A549 (cell line): Measurements from ENCODE around the gene NALCN. TPM values are rescaled to one million over a fixed set of nuclear protein-coding genes. Genes with fewer than 3 reads are reported as not detected.

Source experiments
- ATAC-seq, 2 experiments: fragments of 200-7000 bp in 1 of 2; fragments of >200 bp in 1 of 2; cut with Nextera tagmentation in 1 of 2; cut with Tn5 transposase in 1 of 2; 3 replicates each; pipeline versions ENCODE4 v1.8.0 to v1.9.1; 2018 to 2020; ENCODE audit warnings: mild to moderate bottlenecking in 1 of 2, moderate library complexity in 1 of 2
- CTCF ChIA-PET: fragments of 300-600 bp; sonication (Branson Sonifier 250); formaldehyde crosslinking; extraction: SDS; loops from one replicate; lab custom pipeline; 2021; ENCODE audit warnings: antibody characterized with exemption, inconsistent platforms; lab: Yijun Ruan, JAX
- POLR2A ChIA-PET: fragments of 350-600 bp; formaldehyde crosslinking; extraction: SDS; loops from one replicate; lab custom pipeline; 2021; ENCODE audit warnings: antibody characterized with exemption, inconsistent platforms; lab: Yijun Ruan, JAX
- DNase-seq, 2 experiments: peaks; one replicate each; pipeline versions ENCODE4 v3.0.0 to v3.0.0-alpha.2; 2011 to 2016; ENCODE audit warnings: low read depth in 1 of 2, low spot score in 1 of 2
- FAIRE-seq: peaks from 2 replicates; lab custom pipeline; 2011; peaks lifted over from hg19 to GRCh38; lab: Jason Lieb, UNC
- H3K27ac ChIP-seq, 2 experiments: fragments of >200 bp; sonication (Bioruptor Twin); formaldehyde crosslinking; 3 replicates each; pipeline ENCODE4 v1.5.1; 2016 to 2017
- H3K4me1 ChIP-seq: fragments of >200 bp; sonication (Bioruptor Twin); formaldehyde crosslinking; 3 replicates; pipeline ENCODE4 v1.6.1; 2016
- H3K4me2 ChIP-seq: fragments of >200 bp; sonication (Bioruptor Twin); formaldehyde crosslinking; 3 replicates; pipeline ENCODE4 v1.6.1; 2016
- H3K4me3 ChIP-seq: fragments of >200 bp; sonication (Bioruptor Twin); formaldehyde crosslinking; 3 replicates; pipeline ENCODE4 v1.5.1; 2016
- H3K9me3 ChIP-seq: fragments of >200 bp; sonication (Bioruptor Twin); formaldehyde crosslinking; 3 replicates; pipeline ENCODE4 v1.6.1; 2016
- CBX2 ChIP-seq: fragments of 200-600 bp; sonication (generic); IDR thresholded peaks from 2 replicates; pipeline ENCODE4 v1.6.1; 2016; ENCODE audit warnings: low read depth, mild to moderate bottlenecking, borderline replicate concordance
- CBX8 ChIP-seq: fragments of 200-600 bp; sonication (generic); IDR thresholded peaks from 2 replicates; pipeline ENCODE4 v1.6.1; 2016
- CHD2 ChIP-seq: fragments of 150-350 bp; IDR thresholded peaks from 2 replicates; pipeline ENCODE4 v1.6.1; 2014; ENCODE audit warnings: low read length; ENCODE audit not compliant: partially characterized antibody
- CHD4 ChIP-seq: fragments of 200-600 bp; sonication (generic); IDR thresholded peaks from 2 replicates; pipeline ENCODE4 v1.6.1; 2016; ENCODE audit warnings: antibody characterized with exemption, mild to moderate bottlenecking, borderline replicate concordance
- CTCF ChIP-seq: fragments of >200 bp; sonication (Bioruptor Twin); formaldehyde crosslinking; IDR thresholded peaks from 3 replicates; pipeline ENCODE4 v1.5.1; 2016
- E2F6 ChIP-seq: IDR thresholded peaks from 2 replicates; pipeline ENCODE4 v1.6.1; 2012; ENCODE audit warnings: low read depth, borderline replicate concordance
- EP300 ChIP-seq, 2 experiments: fragments of >200 bp; sonication (Bioruptor Twin); formaldehyde crosslinking; IDR thresholded peaks; 2 replicates in 1 of 2; 3 replicates in 1 of 2; pipeline ENCODE4 v1.6.1; 2016 to 2017
- FOSB ChIP-seq: fragments of 250-450 bp; sonication (Bioruptor Pico); IDR thresholded peaks from 2 replicates; pipeline ENCODE4 v1.5.0; 2020; ENCODE audit warnings: mild to moderate bottlenecking, moderate library complexity
- FOXS1 ChIP-seq: fragments of 250-450 bp; sonication (Bioruptor Pico); IDR thresholded peaks from 2 replicates; pipeline ENCODE4 v1.5.0; 2020; ENCODE audit warnings: mild to moderate bottlenecking, moderate library complexity
- GATA3 ChIP-seq: IDR thresholded peaks from 2 replicates; pipeline ENCODE4 v1.6.1; 2012; ENCODE audit warnings: borderline replicate concordance
- HES2 ChIP-seq: fragments of >200 bp; sonication (Bioruptor Twin); formaldehyde crosslinking; IDR thresholded peaks from 2 replicates; pipeline ENCODE4 v1.6.1; 2016
- HEYL ChIP-seq: fragments of 250-450 bp; sonication (Bioruptor Pico); IDR thresholded peaks from 2 replicates; pipeline ENCODE4 v1.8.0; 2021; ENCODE audit warnings: mild to moderate bottlenecking, moderate library complexity
- HMGXB4 ChIP-seq: fragments of 250-450 bp; sonication (Bioruptor Pico); IDR thresholded peaks from 2 replicates; pipeline ENCODE4 v1.5.0; 2021; ENCODE audit warnings: mild to moderate bottlenecking, moderate library complexity, borderline replicate concordance
- JUNB ChIP-seq: fragments of >200 bp; sonication (Bioruptor Twin); formaldehyde crosslinking; IDR thresholded peaks from 2 replicates; pipeline ENCODE4 v1.6.1; 2016
- KDM1A ChIP-seq: fragments of 200-600 bp; sonication (generic); IDR thresholded peaks from 2 replicates; pipeline ENCODE4 v1.6.1; 2016; ENCODE audit warnings: low read depth, mild to moderate bottlenecking
- KDM5A ChIP-seq: fragments of 200-600 bp; sonication (generic); IDR thresholded peaks from 2 replicates; pipeline ENCODE4 v1.6.1; 2016; ENCODE audit warnings: antibody characterized with exemption, mild to moderate bottlenecking
- MAFK ChIP-seq: fragments of 450-650 bp; IDR thresholded peaks from 2 replicates; pipeline ENCODE4 v1.6.1; 2014; ENCODE audit not compliant: partially characterized antibody
- NFE2L2 ChIP-seq: fragments of 150-350 bp; conservative IDR thresholded peaks from 2 replicates; pipeline ENCODE4 v1.6.1; 2014; ENCODE audit warnings: low read length
- POLR2AphosphoS2 ChIP-seq: conservative IDR thresholded peaks from 2 replicates; pipeline ENCODE4 v1.6.1; 2012; ENCODE audit warnings: low read length, improper control_type of control experiment, inconsistent platforms
- RARB ChIP-seq: fragments of 250-450 bp; sonication (Bioruptor Pico); IDR thresholded peaks from 2 replicates; pipeline ENCODE4 v1.8.0; 2021; ENCODE audit warnings: mild to moderate bottlenecking, moderate library complexity
- ZC3H11A ChIP-seq: fragments of 450-650 bp; IDR thresholded peaks from 2 replicates; pipeline ENCODE4 v1.6.1; 2014; ENCODE audit warnings: antibody characterized with exemption, mild to moderate bottlenecking
- ZNF302 ChIP-seq: fragments of 250-450 bp; sonication (Bioruptor Pico); IDR thresholded peaks from 2 replicates; pipeline ENCODE4 v1.9.0; 2021; ENCODE audit warnings: inconsistent platforms, mild to moderate bottlenecking, moderate library complexity
- ZSCAN20 ChIP-seq: fragments of 250-450 bp; sonication (Bioruptor Pico); IDR thresholded peaks from 2 replicates; pipeline ENCODE4 v1.8.0; 2022; ENCODE audit warnings: mild to moderate bottlenecking, moderate library complexity
- WGBS: methylation state at CpG from one replicate; pipeline ENCODE4 v1.1.6; 2017; ENCODE audit errors: missing lambda C conversion rate; 5-methylcytosine and 5-hydroxymethylcytosine counted together
- polyA plus RNA-seq, 4 experiments: library from polyadenylated mRNA; depleted of rRNA in 3 of 4; stranded (reverse); fragments of >200 nt; fragmentation: RNase III in 1 of 4; extraction: RNeasy Plus Mini Kit Qiagen cat#74134 plus additional on column Dnase treatment in 1 of 4; gene quantifications; 2 replicates in 3 of 4; 3 replicates in 1 of 4; pipeline ENCODE4 v1.2.3, GENCODE V29; 2011 to 2017
- TF ChIP-seq, protein P1 (sequence below): fragments of 150-350 bp; IDR thresholded peaks from 2 replicates; pipeline ENCODE4 v1.6.1; 2014; ENCODE audit warnings: low read depth, mild to moderate bottlenecking, low read length

NALCN gene
- polyA plus RNA-seq, 2 of the 4 experiments (the other 2 are of a cell fraction) = 1.8 to 4.9 TPM

DNA sequence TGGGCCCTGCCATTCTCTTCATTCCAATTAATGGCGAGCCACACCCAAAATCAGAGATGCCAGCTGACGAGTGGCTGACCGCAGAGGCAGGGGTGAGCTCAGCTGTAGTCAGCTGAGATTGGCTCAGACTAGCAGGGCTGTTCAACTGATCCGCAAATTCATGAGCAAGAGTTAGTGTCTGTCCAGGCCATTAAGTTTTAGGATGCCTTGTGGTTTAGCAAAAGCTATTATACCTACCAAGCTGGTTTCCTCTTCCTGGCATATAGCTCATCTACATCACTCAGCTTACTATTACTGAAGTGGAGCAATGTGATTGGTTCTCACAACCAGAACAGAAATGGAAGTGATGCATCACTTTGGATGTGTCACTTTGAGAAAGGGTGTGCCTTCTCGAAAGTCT lies 148.7 kb downstream of the NALCN start:
- Histone ChIP-seq H3K4me2 (no peak overlapping the region), H3K4me3 (no peak overlapping the region), H3K9me3 (no peaks in the 10 kb centered on the region), H3K27ac (no peak overlapping the region), H3K4me1 (no peaks in the 10 kb centered on the region)
- POLR2A ChIA-PET = no interaction called here
- DNase-seq (no peak), ATAC-seq (no peak), FAIRE-seq (no peak)
- CTCF ChIA-PET = no interaction called here
- 84% methylated on average over 5 of the region's 5 CpGs for WGBS
- no peak for TF ChIP-seq MAFK
- TF ChIP-seq ZNF302 (CRISPR knock-in tag) = no peak
- no peak for TF ChIP-seq EP300 (IDR thresholded peaks at IDR 0.05)
- TF ChIP-seq CBX8 = no peak
- TF ChIP-seq HMGXB4 (CRISPR knock-in tag) = no peak
- TF ChIP-seq CBX2 = no peak
- TF ChIP-seq, protein P1, sequence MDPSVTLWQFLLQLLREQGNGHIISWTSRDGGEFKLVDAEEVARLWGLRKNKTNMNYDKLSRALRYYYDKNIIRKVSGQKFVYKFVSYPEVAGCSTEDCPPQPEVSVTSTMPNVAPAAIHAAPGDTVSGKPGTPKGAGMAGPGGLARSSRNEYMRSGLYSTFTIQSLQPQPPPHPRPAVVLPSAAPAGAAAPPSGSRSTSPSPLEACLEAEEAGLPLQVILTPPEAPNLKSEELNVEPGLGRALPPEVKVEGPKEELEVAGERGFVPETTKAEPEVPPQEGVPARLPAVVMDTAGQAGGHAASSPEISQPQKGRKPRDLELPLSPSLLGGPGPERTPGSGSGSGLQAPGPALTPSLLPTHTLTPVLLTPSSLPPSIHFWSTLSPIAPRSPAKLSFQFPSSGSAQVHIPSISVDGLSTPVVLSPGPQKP = no peak
- no peak for TF ChIP-seq POLR2AphosphoS2
- no peak for TF ChIP-seq E2F6
- TF ChIP-seq JUNB = no peak

- no peak for TF ChIP-seq KDM5A
- TF ChIP-seq, protein P1 = no peak
- TF ChIP-seq KDM1A = no peak
- 67% methylated on average over 3 of the region's 3 CpGs for WGBS
- ChIA-PET POLR2A (no interaction called here), CTCF (no interaction called here)
- DNase-seq (no peak), ATAC-seq (no peak), FAIRE-seq (no peak)
- H3K9me3 ChIP-seq = no peaks in the 10 kb centered on the region
- H3K4me1 ChIP-seq = no peaks in the 10 kb centered on the region
- H3K4me3 ChIP-seq = no peak overlapping the region
- H3K27ac ChIP-seq = no peak overlapping the region
- H3K4me2 ChIP-seq = no peak overlapping the region
Measured at GRCh38 chr13:101265934-101266333, 150.4 kb downstream of the NALCN start.

DNA sequence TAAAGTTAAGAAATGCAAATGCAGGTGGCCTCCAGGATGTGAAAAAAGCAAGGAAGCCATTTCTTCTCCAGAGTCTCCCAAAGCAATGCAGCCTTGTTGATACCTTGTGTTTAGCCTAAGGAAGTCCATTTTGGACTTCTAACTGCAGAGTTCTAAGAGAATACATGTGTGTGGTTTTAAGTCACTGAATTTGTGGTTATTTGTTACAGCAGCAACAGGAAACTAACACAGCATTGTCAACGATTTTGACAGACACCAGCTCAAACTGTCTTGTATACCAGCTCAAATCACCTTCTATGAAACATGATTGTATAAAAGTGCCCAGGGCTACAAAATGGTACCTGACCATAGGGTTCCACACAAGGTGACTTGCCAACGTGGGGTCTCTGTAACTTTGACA lies 151.4 kb downstream of the NALCN start:
- WGBS = 35% methylated on average over 2 of the region's 2 CpGs
- no peak for TF ChIP-seq FOXS1 (CRISPR knock-in tag)
- no peak for TF ChIP-seq GATA3
- no peak for TF ChIP-seq ZSCAN20
- no peak for TF ChIP-seq HMGXB4 (CRISPR knock-in tag)
- TF ChIP-seq ZC3H11A = no peak
- no peak for TF ChIP-seq CTCF
- TF ChIP-seq POLR2AphosphoS2 = no peak
- no peak for TF ChIP-seq NFE2L2
- no peak for TF ChIP-seq CHD4
- no peak for TF ChIP-seq CHD2
- no peak for TF ChIP-seq RARB (CRISPR knock-in tag)
- TF ChIP-seq KDM5A = no peak
- no peak for TF ChIP-seq FOSB
- no peak for TF ChIP-seq HES2
- TF ChIP-seq HEYL (CRISPR knock-in tag) = no peak
- DNase-seq (no peak), ATAC-seq (no peak), FAIRE-seq (no peak)
- Histone ChIP-seq H3K4me1 (no peaks in the 10 kb centered on the region), H3K4me2 (no peak overlapping the region), H3K27ac (no peak overlapping the region), H3K9me3 (no peaks in the 10 kb centered on the region), H3K4me3 (no peak overlapping the region)
- POLR2A ChIA-PET = no interaction called here
- CTCF ChIA-PET = no interaction called here
